Neuronal stem cell (in vitro differentiated cells): Measurements from ENCODE around the gene CRTAP.

Experiments used
- DNase-seq: peaks from one replicate; pipeline ENCODE4 v3.0.0-alpha.2; 2013; ENCODE audit warnings: low spot score
- H2AFZ ChIP-seq: one replicate; pipeline ENCODE4 v1.6.1; 2013; ENCODE audit warnings: mild to moderate bottlenecking, low read length, inconsistent platforms
- H2AK5ac ChIP-seq: 2 replicates; pipeline ENCODE4 v1.6.1; 2013; ENCODE audit warnings: low read depth, mild to moderate bottlenecking, inconsistent platforms, low read length, moderate library complexity, mixed read lengths
- H2BK120ac ChIP-seq: 2 replicates; pipeline ENCODE4 v1.6.1; 2013; ENCODE audit warnings: low read depth, mild to moderate bottlenecking, inconsistent platforms, low read length, moderate library complexity, mixed read lengths
- H2BK12ac ChIP-seq: one replicate; pipeline ENCODE4 v1.6.1; 2013; ENCODE audit warnings: low read length, inconsistent platforms
- H2BK15ac ChIP-seq: 2 replicates; pipeline ENCODE4 v1.6.1; 2013; ENCODE audit warnings: mild to moderate bottlenecking, low read length, inconsistent platforms, mixed read lengths
- H2BK5ac ChIP-seq: one replicate; pipeline ENCODE4 v1.6.1; 2013; ENCODE audit warnings: inconsistent platforms, mild to moderate bottlenecking, low read length, moderate library complexity
- H3K14ac ChIP-seq: one replicate; pipeline ENCODE4 v1.6.1; 2013; ENCODE audit warnings: low read length, inconsistent platforms
- H3K18ac ChIP-seq: 2 replicates; pipeline ENCODE4 v1.6.1; 2013; ENCODE audit warnings: low read length, inconsistent platforms
- H3K23ac ChIP-seq: 2 replicates; pipeline ENCODE4 v1.6.1; 2013; ENCODE audit warnings: low read depth, mild to moderate bottlenecking, mixed read lengths, low read length, inconsistent platforms; ENCODE audit not compliant: poor library complexity
- H3K27ac ChIP-seq: replicated peaks from 3 replicates; pipeline ENCODE4 v1.5.1; 2013; ENCODE audit warnings: low read length, inconsistent platforms
- H3K27me3 ChIP-seq, 3 experiments: 2 replicates each; pipeline ENCODE4 v1.6.1; 2013; ENCODE audit warnings: low read length in 3 of 3, mild to moderate bottlenecking in 2 of 3, inconsistent platforms in 1 of 3, low read depth in 1 of 3, mixed read lengths in 1 of 3, moderate library complexity in 1 of 3; ENCODE audit not compliant: control insufficient read depth in 3 of 3, insufficient read depth in 3 of 3
- H3K36me3 ChIP-seq, 2 donors: replicated peaks in 1 of 2; 2 replicates each; pipeline ENCODE4 v1.6.1; 2013; ENCODE audit warnings: low read length in 2 of 2; ENCODE audit not compliant: control insufficient read depth in 2 of 2, insufficient read depth in 2 of 2
- H3K4ac ChIP-seq: 2 replicates; pipeline ENCODE4 v1.6.1; 2013; ENCODE audit warnings: inconsistent platforms, mild to moderate bottlenecking, low read length, moderate library complexity
- H3K4me1 ChIP-seq, 2 donors: 1 replicate in 1 of 2; 2 replicates in 1 of 2; pipeline ENCODE4 v1.6.1; 2013; ENCODE audit warnings: low read length in 2 of 2, low read depth in 1 of 2; ENCODE audit not compliant: control insufficient read depth in 2 of 2, insufficient read depth in 1 of 2
- H3K4me2 ChIP-seq: one replicate; pipeline ENCODE4 v1.6.1; 2013; ENCODE audit warnings: mild to moderate bottlenecking, low read length, inconsistent platforms; ENCODE audit not compliant: insufficient read depth, poor library complexity, severe bottlenecking
- H3K4me3 ChIP-seq, 2 donors: 2 replicates each; pipeline ENCODE4 v1.5.1; 2013; ENCODE audit warnings: low read length in 2 of 2, mild to moderate bottlenecking in 2 of 2, inconsistent platforms in 1 of 2, moderate library complexity in 1 of 2
- H3K79me1 ChIP-seq: one replicate; pipeline ENCODE4 v1.6.1; 2013; ENCODE audit warnings: low read depth, mild to moderate bottlenecking, inconsistent platforms, low read length, moderate library complexity
- H3K9ac ChIP-seq: one replicate; pipeline ENCODE4 v1.6.1; 2013; ENCODE audit warnings: mild to moderate bottlenecking, low read depth, low read length, inconsistent platforms; ENCODE audit not compliant: poor library complexity
- H3K9me3 ChIP-seq, 2 donors: replicated peaks in 1 of 2; 2 replicates each; pipeline versions ENCODE3 to v1.6.1; 2013; ENCODE audit warnings: low read length in 2 of 2, mild to moderate bottlenecking in 2 of 2, inconsistent platforms in 1 of 2, low read depth in 1 of 2, mixed read lengths in 1 of 2, moderate library complexity in 1 of 2; ENCODE audit not compliant: control insufficient read depth in 2 of 2, insufficient read depth in 1 of 2
- H4K8ac ChIP-seq: one replicate; pipeline ENCODE4 v1.6.1; 2013; ENCODE audit warnings: low read depth, mild to moderate bottlenecking, inconsistent platforms, low read length, moderate library complexity
- H4K91ac ChIP-seq: one replicate; pipeline ENCODE4 v1.6.1; 2013; ENCODE audit warnings: low read length, low read depth, mild to moderate bottlenecking, inconsistent platforms; ENCODE audit not compliant: poor library complexity
- WGBS, 2 donors: extraction: QIAGEN DNeasy Blood & Tissue Kit; methylation state at CpG; one replicate each; pipeline ENCODE4 v1.1.7; 2013; ENCODE audit warnings: missing lambda C conversion rate in 2 of 2, mixed read lengths in 1 of 2; ENCODE audit not compliant: insufficient read length in 2 of 2, insufficient replicate concordance in 1 of 2; ENCODE audit errors: extremely low coverage in 2 of 2; 5-methylcytosine and 5-hydroxymethylcytosine counted together

The CRTAP gene

GRCh38 chr3:33092496-33093254 lies 21.1 kb upstream of the CRTAP start:
- H3K27ac ChIP-seq, result no peak overlapping the region
- no peak overlapping the region for H3K4me2 ChIP-seq
- H4K91ac ChIP-seq, result no peak overlapping the region
- H3K14ac ChIP-seq, result no peak overlapping the region
- H2BK5ac ChIP-seq, result peak overlapping the region; percentile 11
- no CpG with 5 or more reads among the region's 9 CpGs for WGBS, 2 donors
- H2BK120ac ChIP-seq, result no peak overlapping the region
- peaks cover 3 to 4% of the 10 kb centered on the region in 2 donors for H3K4me1 ChIP-seq
- no peak overlapping the region for H3K4ac ChIP-seq
- H3K79me1 ChIP-seq, result peaks cover 9% of the 10 kb centered on the region
- H3K23ac ChIP-seq, result peak overlapping the region; percentile 60
- no peaks in the 10 kb centered on the region for H3K27me3 ChIP-seq
- H3K4me3 ChIP-seq, result no peak overlapping the region
- no peak overlapping the region for H3K18ac ChIP-seq
- no peak overlapping the region for H4K8ac ChIP-seq
- no peak overlapping the region for H2AK5ac ChIP-seq
- peaks cover 0 to 5% of the 10 kb centered on the region in 2 donors for H3K9me3 ChIP-seq
- no peak overlapping the region for H2BK12ac ChIP-seq
- peaks cover 3 to 40% of the 10 kb centered on the region in 2 donors for H3K36me3 ChIP-seq
- H2BK15ac ChIP-seq, result no peak overlapping the region
- peak overlapping the region; percentile 6 for H3K9ac ChIP-seq
- no peak overlapping the region for H2AFZ ChIP-seq
- DNase-seq, result no peak

- Histone ChIP-seq H3K27me3 (no peaks in the 10 kb centered on the region), H3K18ac (no peak overlapping the region), H4K91ac (no peak overlapping the region), H3K9me3 (peaks cover 0 to 2% of the 10 kb centered on the region in 2 donors), H3K9ac (no peak overlapping the region), H3K14ac (no peak overlapping the region), H2BK12ac (no peak overlapping the region), H2AK5ac (no peak overlapping the region), H3K4me1 (peaks cover 3 to 4% of the 10 kb centered on the region in 2 donors), H3K36me3 (peaks cover 3 to 40% of the 10 kb centered on the region in 2 donors), H4K8ac (no peak overlapping the region), H3K4ac (no peak overlapping the region), H3K4me3 (no peak overlapping the region), H3K79me1 (peaks cover 9% of the 10 kb centered on the region), H2BK120ac (no peak overlapping the region), H2BK15ac (no peak overlapping the region), H2BK5ac (no peak overlapping the region), H2AFZ (no peak overlapping the region), H3K23ac (peak overlapping the region; percentile 46), H3K4me2 (no peak overlapping the region), H3K27ac (no peak overlapping the region)
- no peak for DNase-seq
- WGBS, 2 donors, result no CpG with 5 or more reads among the region's 11 CpGs
Observed at GRCh38 chr3:33093847-33094246, 20.0 kb upstream of the CRTAP start.

GRCh38 chr3:33095436-33095835 lies 18.4 kb upstream of the CRTAP start:
- Histone ChIP-seq H4K8ac (no peak overlapping the region), H3K79me1 (peaks cover 9% of the 10 kb centered on the region), H2AFZ (peak overlapping the region; percentile 95), H2BK120ac (no peak overlapping the region), H3K23ac (no peak overlapping the region), H3K9ac (peak overlapping the region; percentile 24), H4K91ac (no peak overlapping the region), H2BK5ac (no peak overlapping the region), H3K4me1 (peaks cover 3 to 4% of the 10 kb centered on the region in 2 donors), H2AK5ac (no peak overlapping the region), H3K36me3 (peaks cover 3 to 40% of the 10 kb centered on the region in 2 donors), H3K9me3 (no peaks in the 10 kb centered on the region), H3K27ac (no peak overlapping the region), H3K14ac (no peak overlapping the region), H2BK15ac (no peak overlapping the region), H3K18ac (no peak overlapping the region), H3K4me2 (peak overlapping the region; percentile 81), H3K27me3 (no peaks in the 10 kb centered on the region), H3K4me3 (peak overlapping the region in 1 of 2 donors; percentile 70), H2BK12ac (no peak overlapping the region), H3K4ac (no peak overlapping the region)
- no peak for DNase-seq
- WGBS, 2 donors, result no CpG with 5 or more reads among the region's 2 CpGs

- no peak overlapping the region for H3K4ac ChIP-seq
- no peak overlapping the region for H2BK5ac ChIP-seq
- H4K8ac ChIP-seq, result no peak overlapping the region
- peak overlapping the region; percentile 91 for H3K9ac ChIP-seq
- peak overlapping the region; percentile 81 for H3K4me2 ChIP-seq
- peak overlapping the region; percentile 97 for H3K14ac ChIP-seq
- peaks cover 3 to 4% of the 10 kb centered on the region in 2 donors for H3K4me1 ChIP-seq
- H3K18ac ChIP-seq, result peak overlapping the region; percentile 99
- H3K27ac ChIP-seq, result no peak overlapping the region
- no peak overlapping the region for H2AK5ac ChIP-seq
- peak; percentile 26 for DNase-seq
- peaks cover 2 to 31% of the 10 kb centered on the region in 2 donors for H3K36me3 ChIP-seq
- H4K91ac ChIP-seq, result no peak overlapping the region
- H2BK120ac ChIP-seq, result peak overlapping the region; percentile 19
- peaks cover 9% of the 10 kb centered on the region for H3K79me1 ChIP-seq
- H2BK15ac ChIP-seq, result peak overlapping the region; percentile 69
- no peak overlapping the region for H2BK12ac ChIP-seq
- no CpG with 5 or more reads among the region's 51 CpGs for WGBS, 2 donors
- H3K23ac ChIP-seq, result peak overlapping the region; percentile 87
- H3K9me3 ChIP-seq, result no peaks in the 10 kb centered on the region
- peak overlapping the region; percentile 70 to 96 for H3K4me3 ChIP-seq
- no peaks in the 10 kb centered on the region for H3K27me3 ChIP-seq
- H2AFZ ChIP-seq, result peak overlapping the region; percentile 95
Observed at GRCh38 chr3:33096093-33096868, 17.5 kb upstream of the CRTAP start.
